ENCODE data around the gene TRIM50.
"Not testable (repeated sequence)": the region's sequence is repeated elsewhere in the genome, so short reads cannot be mapped to it uniquely, and the experiment has no call there.

TRIM50 gene

GRCh38 chr7:73327922-73328321 lies at the start of gene TRIM50, which contains the start of gene FKBP6:
TRIM50 (minus strand) TSS chr7:73328082; CDS start chr7:73324787, 3,295 bp downstream.
FKBP6 (plus strand) TSS chr7:73328161; CDS start chr7:73328429, 268 bp downstream.
- DNase-seq, result not testable (repeated sequence)

GRCh38 chr7:73376671-73377412 lies 49.0 kb upstream of the TRIM50 start:
- no peak for DNase-seq

GRCh38 chr7:73376262-73376661 lies 48.4 kb upstream of the TRIM50 start:
- DNase-seq, result not testable (repeated sequence)

- no peak for DNase-seq
Measured at GRCh38 chr7:73373741-73374140, 45.9 kb upstream of the TRIM50 start.

- no peak for DNase-seq
Measured at GRCh38 chr7:73369622-73370021, 41.7 kb upstream of the TRIM50 start.

GRCh38 chr7:73369009-73369408 lies 41.1 kb upstream of the TRIM50 start:
- DNase-seq, result no peak

- DNase-seq, result no peak
Measured at GRCh38 chr7:73366990-73367389, 39.1 kb upstream of the TRIM50 start.

- DNase-seq, result no peak
Measured at GRCh38 chr7:73366127-73366526, 38.2 kb upstream of the TRIM50 start.

- DNase-seq, result no peak
Measured at GRCh38 chr7:73364006-73364728, 36.3 kb upstream of the TRIM50 start.

GRCh38 chr7:73363225-73364005 lies 35.5 kb upstream of the TRIM50 start:
- no peak for DNase-seq

- DNase-seq, result not testable (repeated sequence)
Measured at GRCh38 chr7:73360590-73360989, 32.7 kb upstream of the TRIM50 start.

- DNase-seq, result no peak
Measured at GRCh38 chr7:73359746-73360375, 32.0 kb upstream of the TRIM50 start.

- no peak for DNase-seq
Measured at GRCh38 chr7:73359306-73359705, 31.4 kb upstream of the TRIM50 start.

- DNase-seq, result no peak
Measured at GRCh38 chr7:73358590-73359275, 30.9 kb upstream of the TRIM50 start.

- DNase-seq, result no peak
Measured at GRCh38 chr7:73356159-73356558, 28.3 kb upstream of the TRIM50 start.

GRCh38 chr7:73354821-73355220 lies 26.9 kb upstream of the TRIM50 start:
- no peak for DNase-seq

GRCh38 chr7:73354196-73354595 lies 26.3 kb upstream of the TRIM50 start:
- DNase-seq, result no peak

- no peak for DNase-seq
Measured at GRCh38 chr7:73353243-73353642, 25.4 kb upstream of the TRIM50 start.

GRCh38 chr7:73352784-73353183 lies 24.9 kb upstream of the TRIM50 start:
- DNase-seq, result no peak

- DNase-seq, result no peak
Measured at GRCh38 chr7:73351447-73352167, 23.7 kb upstream of the TRIM50 start.

- no peak for DNase-seq
Measured at GRCh38 chr7:73350306-73351068, 22.6 kb upstream of the TRIM50 start.
